ENCODE measurements around the gene LMO1.

- no peak for TF ChIP-seq FOXJ3 (CRISPR knock-in tag; IDR thresholded peaks at IDR 0.05)
- TF ChIP-seq EP300 (IDR thresholded peaks at IDR 0.05; ENCODE audit: borderline replicate concordance in 1 of 2, low read depth in 1 of 2, low read length in 1 of 2) = no peak
- TF ChIP-seq CTCF (IDR thresholded peaks at IDR 0.05) = no peak
Measured at GRCh38 chr11:8218840-8219239, 44.8 kb downstream of the LMO1 start.
